ENCODE data around the gene DARS2. TPM values are rescaled to one million over a fixed set of nuclear protein-coding genes. Genes with fewer than 3 reads are reported as not detected.
"Not testable (repeated sequence)": the region's sequence is repeated elsewhere in the genome, so short reads cannot be mapped to it uniquely, and the experiment has no call there.

Gene DARS2
- total RNA-seq, 1 donor = 15.6 TPM

- Histone ChIP-seq H3K9me3 (ENCODE audit: low read depth, low read length) (no peaks in the 10 kb centered on the region), H3K4me2 (ENCODE audit: insufficient read depth, low read length) (no peak overlapping the region), H3K36me3 (ENCODE audit: insufficient read depth, low read length) (peaks cover 36% of the 10 kb centered on the region), H3K4me1 (ENCODE audit: insufficient read depth, low read length) (no peaks in the 10 kb centered on the region), H3K27ac (ENCODE audit: low read depth, low read length) (no peak overlapping the region), H3K27me3 (ENCODE audit: insufficient read depth, low read length) (no peaks in the 10 kb centered on the region), H2AFZ (ENCODE audit: low read length) (no peak overlapping the region), H4K20me1 (ENCODE audit: insufficient read depth, low read length) (no peaks in the 10 kb centered on the region), H3K79me2 (ENCODE audit: insufficient read depth, low read length) (no peaks in the 10 kb centered on the region), H3K4me3 (ENCODE audit: insufficient read depth, low read length) (no peak overlapping the region)
- TF ChIP-seq CTCF (IDR thresholded peaks at IDR 0.05; ENCODE audit: extremely low read depth, low read depth, low read length) = no peak
- no peak for DNase-seq (ENCODE audit: insufficient read length, low spot score, missing footprints)
Observed at GRCh38 chr1:173784997-173785396, 39.5 kb upstream of the DARS2 start.

GRCh38 chr1:173789841-173790240, 34.6 kb upstream of the DARS2 start:
- TF ChIP-seq CTCF (IDR thresholded peaks at IDR 0.05; ENCODE audit: extremely low read depth, low read depth, low read length) = no peak
- Histone ChIP-seq H3K4me2 (ENCODE audit: insufficient read depth, low read length) (no peak overlapping the region), H3K27ac (ENCODE audit: low read depth, low read length) (no peak overlapping the region), H2AFZ (ENCODE audit: low read length) (no peak overlapping the region), H3K9me3 (ENCODE audit: low read depth, low read length) (no peaks in the 10 kb centered on the region), H3K79me2 (ENCODE audit: insufficient read depth, low read length) (no peaks in the 10 kb centered on the region), H3K27me3 (ENCODE audit: insufficient read depth, low read length) (no peaks in the 10 kb centered on the region), H3K4me3 (ENCODE audit: insufficient read depth, low read length) (no peak overlapping the region), H3K36me3 (ENCODE audit: insufficient read depth, low read length) (peaks cover 18% of the 10 kb centered on the region), H4K20me1 (ENCODE audit: insufficient read depth, low read length) (no peaks in the 10 kb centered on the region), H3K4me1 (ENCODE audit: insufficient read depth, low read length) (no peaks in the 10 kb centered on the region)
- DNase-seq (ENCODE audit: insufficient read length, low spot score, missing footprints) = no peak

- no peaks in the 10 kb centered on the region for H3K27me3 ChIP-seq (ENCODE audit: insufficient read depth, low read length)
Observed at GRCh38 chr1:173798078-173798477, 26.4 kb upstream of the DARS2 start.

GRCh38 chr1:173799995-173800394, 24.5 kb upstream of the DARS2 start:
- H3K79me2 ChIP-seq (ENCODE audit: insufficient read depth, low read length); H3K9me3 ChIP-seq (ENCODE audit: low read depth, low read length); H3K4me2 ChIP-seq (ENCODE audit: insufficient read depth, low read length); H4K20me1 ChIP-seq (ENCODE audit: insufficient read depth, low read length); H3K27me3 ChIP-seq (ENCODE audit: insufficient read depth, low read length); DNase-seq (ENCODE audit: insufficient read length, low spot score, missing footprints); H2AFZ ChIP-seq (ENCODE audit: low read length); H3K27ac ChIP-seq (ENCODE audit: low read depth, low read length); H3K4me1 ChIP-seq (ENCODE audit: insufficient read depth, low read length); H3K4me3 ChIP-seq (ENCODE audit: insufficient read depth, low read length): not testable (repeated sequence)
- H3K36me3 ChIP-seq (ENCODE audit: insufficient read depth, low read length) = peaks cover 12% of the 10 kb centered on the region

More at GRCh38 chr1:173798078-173798477, 26.4 kb upstream of the DARS2 start:
- peaks cover 3% of the 10 kb centered on the region for H3K79me2 ChIP-seq (ENCODE audit: insufficient read depth, low read length)
- no peak overlapping the region for H3K4me2 ChIP-seq (ENCODE audit: insufficient read depth, low read length)
- no peak overlapping the region for H3K4me3 ChIP-seq (ENCODE audit: insufficient read depth, low read length)
- peaks cover 10% of the 10 kb centered on the region for H3K36me3 ChIP-seq (ENCODE audit: insufficient read depth, low read length)
- TF ChIP-seq CTCF (IDR thresholded peaks at IDR 0.05; ENCODE audit: extremely low read depth, low read depth, low read length) = no peak
- H3K27ac ChIP-seq (ENCODE audit: low read depth, low read length) = no peak overlapping the region
- H3K4me1 ChIP-seq (ENCODE audit: insufficient read depth, low read length) = no peaks in the 10 kb centered on the region
- H4K20me1 ChIP-seq (ENCODE audit: insufficient read depth, low read length) = no peaks in the 10 kb centered on the region
- H3K9me3 ChIP-seq (ENCODE audit: low read depth, low read length) = no peaks in the 10 kb centered on the region
- no peak for DNase-seq (ENCODE audit: insufficient read length, low spot score, missing footprints)
- H2AFZ ChIP-seq (ENCODE audit: low read length) = no peak overlapping the region

All from osteoblast (primary cell).